Vagina (tissue), 2 donors: Measurements from ENCODE around the gene YAF2. TPM values are rescaled to one million over a fixed set of nuclear protein-coding genes. Genes with fewer than 3 reads are reported as not detected.

Source experiments
- DNase-seq, 2 donors: peaks; one replicate each; pipeline ENCODE4 v3.0.0-alpha.2; 2017; ENCODE audit errors: extremely low spot score in 2 of 2
- H3K27ac ChIP-seq: fragments of 200-600 bp; sonication (generic); one replicate; pipeline ENCODE4 v1.5.1; 2019
- H3K27me3 ChIP-seq: fragments of 200-600 bp; sonication (generic); one replicate; pipeline ENCODE4 v1.5.1; 2019
- H3K36me3 ChIP-seq, 2 donors: fragments of 200-600 bp; sonication (generic); one replicate each; pipeline ENCODE4 v1.5.1; 2017 to 2019
- H3K4me1 ChIP-seq: fragments of 200-600 bp; sonication (generic); one replicate; pipeline ENCODE4 v1.5.1; 2019
- H3K4me3 ChIP-seq, 2 donors: fragments of 200-600 bp; sonication (generic); 1 replicate in 1 of 2; 2 replicates in 1 of 2; pipeline ENCODE4 v1.5.1; 2016 to 2019
- H3K9me3 ChIP-seq: fragments of 200-600 bp; sonication (generic); one replicate; pipeline ENCODE4 v1.5.1; 2019
- CTCF ChIP-seq, 3 experiments: fragments of 450-650 bp in 2 of 3; fragments of 200-600 bp in 1 of 3; sonication (generic) in 1 of 3; IDR thresholded peaks; one replicate each; pipeline ENCODE4 v1.5.1; 2017 to 2019; ENCODE audit warnings: antibody characterized with exemption in 3 of 3, mild to moderate bottlenecking in 2 of 3, moderate library complexity in 2 of 3
- POLR2A ChIP-seq, 2 donors: fragments of 450-650 bp; IDR thresholded peaks; one replicate each; pipeline ENCODE4 v1.6.1; 2017; ENCODE audit warnings: antibody characterized with exemption in 2 of 2, mild to moderate bottlenecking in 2 of 2, moderate library complexity in 2 of 2
- POLR2AphosphoS5 ChIP-seq, 2 donors: sonication (generic); formaldehyde crosslinking; IDR thresholded peaks; one replicate each; pipeline ENCODE4 v1.9.0; 2017; ENCODE audit warnings: antibody characterized with exemption in 2 of 2, mild to moderate bottlenecking in 2 of 2, low read depth in 1 of 2; ENCODE audit not compliant: insufficient read depth in 1 of 2
- intact Hi-C: fragments of 100-400 bp; cut with DNase I; formaldehyde crosslinking; loops from one replicate; pipeline ENCODE4 v1.15.1; 2023
- total RNA-seq: library from RNA; depleted of rRNA; stranded (reverse); fragments of >200 nt; gene quantifications from one replicate; pipeline ENCODE4 v1.2.3, GENCODE V29; 2016

The YAF2 gene
- total RNA-seq, 1 donor from 2014 or later: 23.1 TPM

- no peak for TF ChIP-seq POLR2A (IDR thresholded peaks at IDR 0.05)
- no peak for TF ChIP-seq CTCF (IDR thresholded peaks at IDR 0.05)
- no peak for TF ChIP-seq POLR2AphosphoS5 (IDR thresholded peaks at IDR 0.05; ENCODE audit: insufficient read depth in 1 of 2, low read depth in 1 of 2)
- H3K27me3 ChIP-seq: no peaks in the 10 kb centered on the region
- DNase-seq: no peak
- H3K36me3 ChIP-seq: no peaks in the 10 kb centered on the region
- no peak overlapping the region for H3K4me3 ChIP-seq
- no peak overlapping the region for H3K27ac ChIP-seq
- peaks cover 3% of the 10 kb centered on the region for H3K9me3 ChIP-seq
- intact Hi-C loops: no loop called here
- no peaks in the 10 kb centered on the region for H3K4me1 ChIP-seq
Measured at GRCh38 chr12:42174978-42175377, 63.1 kb downstream of the YAF2 start.

- Histone ChIP-seq H3K4me3 (no peak overlapping the region), H3K27me3 (no peaks in the 10 kb centered on the region), H3K36me3 (no peaks in the 10 kb centered on the region), H3K27ac (no peak overlapping the region), H3K4me1 (no peaks in the 10 kb centered on the region), H3K9me3 (peaks cover 3% of the 10 kb centered on the region)
- TF ChIP-seq CTCF (IDR thresholded peaks at IDR 0.05): no peak
- no peak for TF ChIP-seq POLR2A (IDR thresholded peaks at IDR 0.05)
- TF ChIP-seq POLR2AphosphoS5 (IDR thresholded peaks at IDR 0.05; ENCODE audit: insufficient read depth in 1 of 2, low read depth in 1 of 2): no peak
- no peak for DNase-seq
- intact Hi-C loops: no loop called here
Measured at GRCh38 chr12:42173961-42174521, 64.0 kb downstream of the YAF2 start.

- Histone ChIP-seq H3K27ac (no peak overlapping the region), H3K36me3 (no peaks in the 10 kb centered on the region), H3K27me3 (no peaks in the 10 kb centered on the region), H3K9me3 (peaks cover 3% of the 10 kb centered on the region), H3K4me1 (no peaks in the 10 kb centered on the region), H3K4me3 (no peak overlapping the region)
- intact Hi-C loops: no loop called here
- no peak for DNase-seq
- TF ChIP-seq POLR2AphosphoS5 (IDR thresholded peaks at IDR 0.05; ENCODE audit: insufficient read depth in 1 of 2, low read depth in 1 of 2) (no peak), POLR2A (IDR thresholded peaks at IDR 0.05) (no peak), CTCF (IDR thresholded peaks at IDR 0.05) (no peak)
Measured at GRCh38 chr12:42172441-42173210, 65.4 kb downstream of the YAF2 start.

- intact Hi-C loops: no loop called here
- no peaks in the 10 kb centered on the region for H3K9me3 ChIP-seq
- no peaks in the 10 kb centered on the region for H3K27me3 ChIP-seq
- H3K4me1 ChIP-seq: no peaks in the 10 kb centered on the region
- H3K4me3 ChIP-seq: no peak overlapping the region
- no peaks in the 10 kb centered on the region for H3K36me3 ChIP-seq
- TF ChIP-seq POLR2A (IDR thresholded peaks at IDR 0.05): no peak
- no peak for TF ChIP-seq CTCF (IDR thresholded peaks at IDR 0.05)
- no peak for TF ChIP-seq POLR2AphosphoS5 (IDR thresholded peaks at IDR 0.05; ENCODE audit: insufficient read depth in 1 of 2, low read depth in 1 of 2)
- no peak for DNase-seq
- no peak overlapping the region for H3K27ac ChIP-seq
Measured at GRCh38 chr12:42167711-42168110, 70.3 kb downstream of the YAF2 start.

- no peak overlapping the region for H3K27ac ChIP-seq
- H3K36me3 ChIP-seq: no peaks in the 10 kb centered on the region
- intact Hi-C loops: no loop called here
- DNase-seq: no peak
- no peaks in the 10 kb centered on the region for H3K9me3 ChIP-seq
- TF ChIP-seq POLR2AphosphoS5 (IDR thresholded peaks at IDR 0.05; ENCODE audit: insufficient read depth in 1 of 2, low read depth in 1 of 2) (no peak), CTCF (IDR thresholded peaks at IDR 0.05) (no peak), POLR2A (IDR thresholded peaks at IDR 0.05) (no peak)
- no peak overlapping the region for H3K4me3 ChIP-seq
- H3K27me3 ChIP-seq: no peaks in the 10 kb centered on the region
- H3K4me1 ChIP-seq: no peaks in the 10 kb centered on the region
Measured at GRCh38 chr12:42166501-42166900, 71.5 kb downstream of the YAF2 start.
